ACC112 (cell line): ENCODE data around the gene MAGEA9B.
"Not testable (repeated sequence)": the region's sequence is repeated elsewhere in the genome, so short reads cannot be mapped to it uniquely, and the experiment has no call there.

Experiments used
- H2AFZ ChIP-seq: fragments of 200-600 bp; sonication (generic); one replicate; pipeline ENCODE4 v1.6.0; 2017; ENCODE audit warnings: antibody characterized with exemption, low read length; ENCODE audit not compliant: unreplicated experiment
- H3K27ac ChIP-seq: fragments of 200-600 bp; sonication (generic); 2 replicates; pipeline ENCODE4 v1.5.1; 2014; ENCODE audit warnings: low read depth, mild to moderate bottlenecking, antibody characterized with exemption, low read length, moderate library complexity
- H3K27me3 ChIP-seq: fragments of 200-600 bp; sonication (generic); 2 replicates; pipeline ENCODE4 v1.6.1; 2014; ENCODE audit warnings: mild to moderate bottlenecking, antibody characterized with exemption, low read length, moderate library complexity, mixed read lengths; ENCODE audit not compliant: insufficient read depth
- H3K36me3 ChIP-seq: fragments of 200-600 bp; sonication (generic); 2 replicates; pipeline ENCODE4 v1.6.1; 2016; ENCODE audit warnings: mild to moderate bottlenecking, antibody characterized with exemption, low read length, moderate library complexity, mixed read lengths; ENCODE audit not compliant: insufficient read depth
- H3K4me1 ChIP-seq: fragments of 200-600 bp; sonication (generic); one replicate; pipeline ENCODE4 v1.6.1; 2016; ENCODE audit warnings: low read length, mixed read lengths; ENCODE audit not compliant: insufficient read depth, unreplicated experiment, control insufficient read depth
- H3K4me3 ChIP-seq: fragments of 200-600 bp; sonication (generic); 2 replicates; pipeline ENCODE4 v1.5.1; 2014; ENCODE audit warnings: mild to moderate bottlenecking, low read depth, low read length
- H3K79me2 ChIP-seq: fragments of 200-600 bp; sonication (generic); one replicate; pipeline ENCODE4 v1.6.0; 2016; ENCODE audit warnings: low read length; ENCODE audit not compliant: control insufficient read depth, unreplicated experiment, insufficient read depth

Gene MAGEA9B

DNA sequence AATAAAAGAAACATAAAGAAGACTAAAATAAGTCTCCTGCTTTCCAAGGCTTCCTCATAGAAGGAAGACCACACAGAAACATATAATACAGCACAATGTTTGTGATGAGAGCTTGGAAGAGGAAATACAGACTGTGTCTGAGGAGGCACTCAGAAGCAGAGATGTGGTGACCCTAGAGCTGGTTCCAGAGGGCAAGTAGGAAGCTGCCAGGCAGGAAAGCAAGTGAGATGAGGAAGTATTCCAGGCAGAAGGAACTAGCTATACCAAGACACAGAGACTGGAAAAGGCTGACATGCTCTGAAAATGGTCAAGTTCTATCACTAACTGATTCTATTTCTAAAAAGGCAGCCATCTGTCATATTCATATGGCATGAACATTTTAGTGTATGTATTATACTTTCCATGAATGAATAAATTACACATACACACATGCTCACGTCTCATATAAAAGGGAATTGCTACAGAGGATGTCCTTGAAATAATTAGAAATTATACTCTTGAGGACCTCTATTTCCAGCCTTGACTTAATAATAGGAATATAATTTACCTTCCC, 24.4 kb upstream of the MAGEA9B start:
- no peak overlapping the region for H3K27ac ChIP-seq
- no peaks in the 10 kb centered on the region for H3K4me1 ChIP-seq
- H3K27me3 ChIP-seq: no peaks in the 10 kb centered on the region
- no peak overlapping the region for H3K4me3 ChIP-seq
- no peaks in the 10 kb centered on the region for H3K36me3 ChIP-seq
- peaks cover under 1% of the 10 kb centered on the region for H3K79me2 ChIP-seq
- no peak overlapping the region for H2AFZ ChIP-seq

DNA sequence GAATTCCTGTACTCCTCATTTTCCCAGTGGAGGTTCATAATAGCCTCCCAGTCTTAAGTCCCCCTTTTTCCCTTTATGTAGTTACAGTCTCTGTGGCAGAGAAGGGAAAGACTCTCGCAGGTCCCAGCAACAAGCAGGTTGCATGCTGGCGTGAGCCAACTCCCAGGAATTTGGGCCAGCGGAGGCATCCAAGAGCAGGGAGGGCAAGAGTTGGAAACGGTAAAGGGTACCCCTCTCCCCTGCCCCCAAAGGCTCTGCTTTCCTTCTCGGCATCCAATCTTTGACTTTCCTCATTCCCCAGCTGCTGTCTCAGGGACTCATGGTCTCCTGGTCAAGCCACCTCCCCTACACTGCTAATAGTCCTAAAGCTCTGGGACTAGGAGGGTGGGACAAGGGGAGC, 23.3 kb upstream of the MAGEA9B start:
- no peak overlapping the region for H2AFZ ChIP-seq
- H3K4me1 ChIP-seq: no peaks in the 10 kb centered on the region
- no peaks in the 10 kb centered on the region for H3K27me3 ChIP-seq
- H3K79me2 ChIP-seq: no peaks in the 10 kb centered on the region
- no peaks in the 10 kb centered on the region for H3K36me3 ChIP-seq
- H3K4me3 ChIP-seq: no peak overlapping the region
- H3K27ac ChIP-seq: no peak overlapping the region

DNA sequence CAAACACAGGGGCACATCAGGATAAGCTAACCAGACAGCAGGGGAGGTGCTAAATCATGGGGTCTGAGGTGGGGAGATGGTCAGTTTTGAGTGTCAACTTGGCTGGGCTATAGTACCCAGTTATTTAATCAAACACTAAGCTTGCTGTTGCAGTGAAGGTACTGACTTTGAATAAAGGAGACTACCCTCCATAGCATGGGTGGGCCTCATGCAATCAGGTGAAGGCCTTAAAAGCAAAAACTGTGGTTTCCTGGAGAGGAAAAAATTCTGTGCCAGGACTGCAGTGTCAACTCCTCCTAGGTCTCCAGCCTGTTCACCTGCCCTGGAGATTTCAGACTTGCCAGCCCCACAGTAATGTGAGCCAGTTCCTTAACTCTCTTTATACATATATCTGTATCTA, 20.4 kb upstream of the MAGEA9B start:
- no peaks in the 10 kb centered on the region for H3K4me1 ChIP-seq
- no peaks in the 10 kb centered on the region for H3K36me3 ChIP-seq
- no peak overlapping the region for H3K4me3 ChIP-seq
- H3K79me2 ChIP-seq: no peaks in the 10 kb centered on the region
- no peaks in the 10 kb centered on the region for H3K27me3 ChIP-seq
- H3K27ac ChIP-seq: no peak overlapping the region
- no peak overlapping the region for H2AFZ ChIP-seq

GRCh38 chrX:149605248-149605885, 18.1 kb upstream of the MAGEA9B start:
- H3K27ac ChIP-seq, H3K79me2 ChIP-seq, H3K4me1 ChIP-seq, H3K27me3 ChIP-seq, H3K4me3 ChIP-seq, H3K36me3 ChIP-seq, H2AFZ ChIP-seq: not testable (repeated sequence)

GRCh38 chrX:149598603-149599002, 11.3 kb upstream of the MAGEA9B start:
- H3K4me3 ChIP-seq, H3K79me2 ChIP-seq, H2AFZ ChIP-seq, H3K27ac ChIP-seq, H3K27me3 ChIP-seq, H3K4me1 ChIP-seq, H3K36me3 ChIP-seq: not testable (repeated sequence)

DNA sequence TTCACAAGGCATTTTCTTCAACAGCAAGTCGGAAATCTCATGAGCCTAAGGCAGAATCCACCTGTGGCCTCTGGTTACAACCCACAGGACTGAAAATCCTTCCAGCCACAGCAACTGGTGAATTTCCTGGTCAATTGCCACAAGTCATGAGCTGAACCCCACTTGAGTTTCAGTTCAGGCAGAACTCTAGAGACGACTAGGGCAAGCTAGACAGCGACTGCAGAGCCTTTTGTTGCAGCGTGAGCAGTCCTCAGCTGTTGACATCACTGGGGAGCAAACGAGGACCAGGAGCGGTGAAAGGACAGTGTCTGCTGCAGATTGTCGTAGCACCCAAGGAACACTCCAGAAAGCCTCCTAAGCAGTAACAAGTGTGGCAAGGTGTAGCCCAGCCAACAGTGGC, 8.7 kb upstream of the MAGEA9B start:
- H3K79me2 ChIP-seq, H3K4me1 ChIP-seq, H3K27me3 ChIP-seq, H2AFZ ChIP-seq, H3K36me3 ChIP-seq, H3K4me3 ChIP-seq, H3K27ac ChIP-seq: not testable (repeated sequence)

DNA sequence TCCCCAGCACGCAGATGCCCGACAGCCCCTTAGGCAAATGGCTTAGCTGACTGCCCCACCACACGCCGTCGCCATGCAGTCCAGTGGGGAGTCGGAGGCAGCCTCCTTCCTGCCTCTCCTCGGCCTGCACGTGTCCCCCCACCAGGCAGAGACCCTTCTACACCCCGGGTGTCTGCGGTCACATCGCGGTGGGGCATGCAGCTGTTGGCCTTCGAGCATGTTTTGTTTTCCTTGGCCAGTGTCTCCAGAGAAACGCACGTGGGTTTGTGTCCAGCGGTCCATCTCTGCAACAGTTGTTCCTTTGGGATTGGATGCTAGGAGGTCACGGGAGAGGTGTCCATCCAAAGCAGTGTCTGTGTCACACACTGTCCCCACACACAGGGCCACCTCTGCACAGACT, 8.0 kb upstream of the MAGEA9B start, which contains the start of gene HSFX2:
Gene HSFX2, minus strand, starts transcription at position 101 of the 400 bp plus-strand sequence. CDS start 614 bp downstream, outside the sequence.
- not testable (repeated sequence) for H3K4me1 ChIP-seq, H2AFZ ChIP-seq, H3K27me3 ChIP-seq, H3K27ac ChIP-seq, H3K79me2 ChIP-seq, H3K36me3 ChIP-seq, H3K4me3 ChIP-seq

GRCh38 chrX:149590993-149591392, 3.7 kb upstream of the MAGEA9B start:
- H3K79me2 ChIP-seq, H3K36me3 ChIP-seq, H3K4me1 ChIP-seq, H2AFZ ChIP-seq, H3K4me3 ChIP-seq, H3K27me3 ChIP-seq, H3K27ac ChIP-seq: not testable (repeated sequence)

GRCh38 chrX:149585631-149586030, 1.6 kb downstream of the MAGEA9B start:
- not testable (repeated sequence) for H3K4me3 ChIP-seq, H2AFZ ChIP-seq, H3K79me2 ChIP-seq, H3K27ac ChIP-seq, H3K4me1 ChIP-seq, H3K27me3 ChIP-seq, H3K36me3 ChIP-seq

DNA sequence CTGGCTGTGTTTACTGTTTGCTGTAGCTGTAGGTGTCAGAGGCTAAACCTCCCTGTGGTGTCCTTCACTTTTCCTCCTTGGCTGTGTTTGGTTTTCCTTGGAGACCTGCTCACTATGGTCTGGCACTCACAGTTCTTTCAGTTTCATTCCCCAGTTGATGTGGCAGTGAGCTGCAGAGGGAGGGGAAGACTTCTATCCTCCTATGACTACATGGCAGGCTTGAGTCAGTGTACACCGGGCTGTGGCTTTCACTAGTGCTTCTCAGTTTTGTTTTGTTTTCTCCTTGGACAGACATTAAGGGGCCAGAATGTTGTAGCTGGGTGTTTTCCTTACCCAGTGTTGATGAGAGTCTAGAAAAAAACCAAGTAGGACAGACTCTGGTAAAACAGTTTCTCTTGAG, 13.8 kb downstream of the MAGEA9B start:
- not testable (repeated sequence) for H3K27ac ChIP-seq, H3K27me3 ChIP-seq, H3K4me1 ChIP-seq, H3K79me2 ChIP-seq, H2AFZ ChIP-seq, H3K4me3 ChIP-seq, H3K36me3 ChIP-seq

DNA sequence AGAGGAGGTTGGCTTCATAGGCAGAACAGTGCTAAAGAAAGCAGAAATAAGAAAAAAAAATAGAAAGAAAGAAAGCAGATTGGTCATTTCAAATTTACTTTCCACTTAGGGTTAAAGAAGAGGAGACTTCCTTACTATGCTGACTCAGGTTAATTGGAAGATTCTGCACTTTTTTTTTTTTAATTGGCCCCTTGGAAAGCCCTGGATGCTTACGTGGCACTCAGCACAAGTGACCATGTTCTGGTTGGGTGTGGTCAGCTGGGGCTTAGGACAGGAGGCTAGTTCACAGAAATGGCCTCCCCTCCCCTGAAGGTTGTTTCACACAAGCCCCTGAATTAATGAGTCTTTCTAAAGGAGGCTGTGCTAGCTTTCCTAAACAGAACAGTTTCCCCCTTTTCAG, 14.5 kb downstream of the MAGEA9B start:
- H2AFZ ChIP-seq: no peak overlapping the region
- H3K4me3 ChIP-seq: no peak overlapping the region
- no peaks in the 10 kb centered on the region for H3K36me3 ChIP-seq
- H3K4me1 ChIP-seq: peaks cover 4% of the 10 kb centered on the region
- no peaks in the 10 kb centered on the region for H3K79me2 ChIP-seq
- H3K27me3 ChIP-seq: no peaks in the 10 kb centered on the region
- no peak overlapping the region for H3K27ac ChIP-seq
